ENCODE measurements around the gene MAPKAPK3. TPM values are rescaled to one million over a fixed set of nuclear protein-coding genes. Genes with fewer than 3 reads are reported as not detected.

MAPKAPK3 gene
- total and polyA plus RNA-seq, 2 of the 4 experiments (the other 2 are of a cell fraction), result 38.3 to 57.2 TPM

DNA sequence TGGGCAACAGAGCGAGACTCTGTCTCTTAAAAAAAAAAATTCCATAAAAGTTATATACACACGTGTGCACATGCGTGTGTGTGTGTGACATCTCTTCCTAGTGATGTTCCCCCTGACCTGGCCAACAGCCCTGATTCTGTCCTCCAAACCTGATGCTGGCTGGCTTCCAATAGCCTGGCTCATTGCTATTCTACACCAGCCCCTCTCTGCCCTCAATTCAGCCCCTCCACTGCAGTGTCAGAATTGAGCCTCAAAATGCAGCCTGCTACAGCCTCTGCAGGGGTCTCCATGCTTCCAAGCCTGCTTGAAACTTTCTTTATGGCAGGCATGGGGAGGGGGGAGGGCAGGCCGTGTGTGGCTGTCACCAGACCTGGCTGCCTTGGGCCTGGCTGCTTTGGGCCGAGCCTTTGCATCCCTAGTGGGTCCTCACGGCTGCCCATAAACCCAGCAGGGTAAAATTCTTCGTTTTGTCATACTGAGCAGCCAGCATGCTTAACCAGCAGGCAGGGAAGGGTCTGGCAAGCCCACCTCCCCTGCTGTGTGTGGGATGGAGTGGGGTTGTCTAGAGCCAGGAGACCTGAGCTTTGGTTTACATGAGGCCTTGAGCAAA is 35.1 kb downstream of the MAPKAPK3 start:
- POLR2A ChIA-PET (ENCODE audit: unreplicated experiment), result no interaction called here
- DNase-seq, result no peak
- dilution Hi-C loops (cut with HindIII; ENCODE audit: low sequenced_read_pairs, unreplicated experiment), result no loop called here

More for the DNA sequence above, 35.1 kb downstream of the MAPKAPK3 start:
- Histone ChIP-seq H3K9me1 (ENCODE audit: insufficient read depth, low read length) (no peaks in the 10 kb centered on the region), H2BK20ac (ENCODE audit: low read depth, low read length) (no peak overlapping the region), H3K27me3 (ENCODE audit: control insufficient read depth, insufficient read depth, low read length) (no peaks in the 10 kb centered on the region; the same call in 1 of the 2 replicates), H4K91ac (ENCODE audit: insufficient read depth, low read depth, low read length) (no peak overlapping the region), H3K14ac (replicated peaks; ENCODE audit: low read depth, low read length) (no peak overlapping the region), H2BK120ac (ENCODE audit: low read depth, low read length) (no peak overlapping the region), H3K56ac (ENCODE audit: extremely low read depth, insufficient read depth, low read length) (no peak overlapping the region), H3K9me3 (ENCODE audit: control insufficient read depth, insufficient read depth, low read length) (no peaks in the 10 kb centered on the region), H2BK5ac (ENCODE audit: low read depth, low read length, poor library complexity, severe bottlenecking) (no peak overlapping the region), H2BK15ac (ENCODE audit: low read depth, low read length) (no peak overlapping the region), H3K4me2 (ENCODE audit: low read depth, low read length) (no peak overlapping the region), H3K36me3 (ENCODE audit: control insufficient read depth, insufficient read depth, low read length) (no peaks in the 10 kb centered on the region), H3K4ac (ENCODE audit: low read depth, low read length) (no peak overlapping the region), H2AFZ (replicated peaks; ENCODE audit: low read length, poor library complexity) (no peak overlapping the region), H3K9ac (ENCODE audit: low read depth, low read length) (no peak overlapping the region), H3K4me1 (ENCODE audit: control insufficient read depth, insufficient read depth, low read length) (no peaks in the 10 kb centered on the region), H3K4me3 (ENCODE audit: insufficient read depth, low read depth, low read length) (no peak overlapping the region), H4K20me1 (ENCODE audit: insufficient read depth, low read length) (no peaks in the 10 kb centered on the region; the same call in 1 of the 2 replicates), H4K8ac (ENCODE audit: low read depth in 2 of 2, low read length in 2 of 2) (no peak overlapping the region), H4K5ac (ENCODE audit: low read depth, low read length) (no peak overlapping the region), H3K27ac (ENCODE audit: insufficient read depth, low read length) (no peak overlapping the region), H2AK9ac (replicated peaks; ENCODE audit: low read depth, low read length, poor library complexity) (no peak overlapping the region), H3K18ac (ENCODE audit: low read depth, low read length) (no peak overlapping the region), H2AK5ac (ENCODE audit: low read depth, low read length) (no peak overlapping the region), H3K79me1 (ENCODE audit: low read depth in 1 of 2, low read length in 2 of 2) (no peaks in the 10 kb centered on the region), H3K23ac (ENCODE audit: low read depth, low read length) (no peak overlapping the region; the same call in 1 of the 2 replicates)
- no peak for ATAC-seq (ENCODE audit: low read depth)
- in situ Hi-C loops (cut with MboI; ENCODE audit: low sequenced_read_pairs) (no loop called here), intact Hi-C loops (cut with micrococcal nuclease) (loop anchor here (1.0 kb wide), 1 partner anchor 36 kb away; no protein-coding TSS in a partner anchor)
- CTCF ChIA-PET, result interaction anchor here (2.6 kb wide), 1 partner anchor 36 kb away, joined by 12 read pairs; the partner anchor contains the start of gene MAPKAPK3
- no peak for TF ChIP-seq RFX5 (IDR thresholded peaks at IDR 0.05; ENCODE audit: low read depth, low read length)
- no peak for TF ChIP-seq FOS (IDR thresholded peaks at IDR 0.05; ENCODE audit: low read depth, low read length)
- TF ChIP-seq MAZ (IDR thresholded peaks at IDR 0.05; ENCODE audit: borderline replicate concordance, low read depth, low read length), result no peak
- TF ChIP-seq MXI1 (IDR thresholded peaks at IDR 0.05; ENCODE audit: borderline replicate concordance, low read depth, low read length), result no peak
- TF ChIP-seq RCOR1 (IDR thresholded peaks at IDR 0.05; ENCODE audit: insufficient replicate concordance, low read length), result no peak
- TF ChIP-seq NFE2L2 (IDR thresholded peaks at IDR 0.05; ENCODE audit: low read depth, low read length), result no peak
- no peak for TF ChIP-seq BHLHE40 (IDR thresholded peaks at IDR 0.05; ENCODE audit: low read depth, low read length)
- no peak for TF ChIP-seq POLR2A (IDR thresholded peaks at IDR 0.05; ENCODE audit: low read depth, low read length)
- TF ChIP-seq, protein P1, sequence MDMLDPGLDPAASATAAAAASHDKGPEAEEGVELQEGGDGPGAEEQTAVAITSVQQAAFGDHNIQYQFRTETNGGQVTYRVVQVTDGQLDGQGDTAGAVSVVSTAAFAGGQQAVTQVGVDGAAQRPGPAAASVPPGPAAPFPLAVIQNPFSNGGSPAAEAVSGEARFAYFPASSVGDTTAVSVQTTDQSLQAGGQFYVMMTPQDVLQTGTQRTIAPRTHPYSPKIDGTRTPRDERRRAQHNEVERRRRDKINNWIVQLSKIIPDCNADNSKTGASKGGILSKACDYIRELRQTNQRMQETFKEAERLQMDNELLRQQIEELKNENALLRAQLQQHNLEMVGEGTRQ (IDR thresholded peaks at IDR 0.05; ENCODE audit: low read depth, low read length), result no peak
- TF ChIP-seq, protein P2, sequence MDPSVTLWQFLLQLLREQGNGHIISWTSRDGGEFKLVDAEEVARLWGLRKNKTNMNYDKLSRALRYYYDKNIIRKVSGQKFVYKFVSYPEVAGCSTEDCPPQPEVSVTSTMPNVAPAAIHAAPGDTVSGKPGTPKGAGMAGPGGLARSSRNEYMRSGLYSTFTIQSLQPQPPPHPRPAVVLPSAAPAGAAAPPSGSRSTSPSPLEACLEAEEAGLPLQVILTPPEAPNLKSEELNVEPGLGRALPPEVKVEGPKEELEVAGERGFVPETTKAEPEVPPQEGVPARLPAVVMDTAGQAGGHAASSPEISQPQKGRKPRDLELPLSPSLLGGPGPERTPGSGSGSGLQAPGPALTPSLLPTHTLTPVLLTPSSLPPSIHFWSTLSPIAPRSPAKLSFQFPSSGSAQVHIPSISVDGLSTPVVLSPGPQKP (IDR thresholded peaks at IDR 0.05; ENCODE audit: borderline replicate concordance, low read depth, low read length), result no peak
- no peak for TF ChIP-seq CHD1 (IDR thresholded peaks at IDR 0.05; ENCODE audit: low read depth, low read length)
- no peak for TF ChIP-seq MAFK (IDR thresholded peaks at IDR 0.05; ENCODE audit: low read depth, low read length)
- no TSS peak for BruUV-seq (replicated peaks)
- WGBS, 2 experiments (ENCODE audit: extremely low coverage in 2 of 2, insufficient read length in 1 of 2), result 20% methylated on average over 1 of the region's 7 CpGs; no CpG with 5 or more reads in 1 of the 2 experiments

Measured in IMR-90 (cell line).